ENCODE data around the gene DIO1.

- TF ChIP-seq POLR2AphosphoS5 (IDR thresholded peaks at IDR 0.05) (no peak), POLR2A (IDR thresholded peaks at IDR 0.05) (no peak)
- TF ChIP-seq, protein P1, sequence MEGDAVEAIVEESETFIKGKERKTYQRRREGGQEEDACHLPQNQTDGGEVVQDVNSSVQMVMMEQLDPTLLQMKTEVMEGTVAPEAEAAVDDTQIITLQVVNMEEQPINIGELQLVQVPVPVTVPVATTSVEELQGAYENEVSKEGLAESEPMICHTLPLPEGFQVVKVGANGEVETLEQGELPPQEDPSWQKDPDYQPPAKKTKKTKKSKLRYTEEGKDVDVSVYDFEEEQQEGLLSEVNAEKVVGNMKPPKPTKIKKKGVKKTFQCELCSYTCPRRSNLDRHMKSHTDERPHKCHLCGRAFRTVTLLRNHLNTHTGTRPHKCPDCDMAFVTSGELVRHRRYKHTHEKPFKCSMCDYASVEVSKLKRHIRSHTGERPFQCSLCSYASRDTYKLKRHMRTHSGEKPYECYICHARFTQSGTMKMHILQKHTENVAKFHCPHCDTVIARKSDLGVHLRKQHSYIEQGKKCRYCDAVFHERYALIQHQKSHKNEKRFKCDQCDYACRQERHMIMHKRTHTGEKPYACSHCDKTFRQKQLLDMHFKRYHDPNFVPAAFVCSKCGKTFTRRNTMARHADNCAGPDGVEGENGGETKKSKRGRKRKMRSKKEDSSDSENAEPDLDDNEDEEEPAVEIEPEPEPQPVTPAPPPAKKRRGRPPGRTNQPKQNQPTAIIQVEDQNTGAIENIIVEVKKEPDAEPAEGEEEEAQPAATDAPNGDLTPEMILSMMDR (IDR thresholded peaks at IDR 0.05): no peak
These were observed 43.8 kb upstream of the DIO1 start for GRCh38 chr1:53850082-53850673.

Measured in suprapubic skin (tissue), 4 donors.